Measurements from ENCODE around the gene COG5.

COG5 gene

DNA sequence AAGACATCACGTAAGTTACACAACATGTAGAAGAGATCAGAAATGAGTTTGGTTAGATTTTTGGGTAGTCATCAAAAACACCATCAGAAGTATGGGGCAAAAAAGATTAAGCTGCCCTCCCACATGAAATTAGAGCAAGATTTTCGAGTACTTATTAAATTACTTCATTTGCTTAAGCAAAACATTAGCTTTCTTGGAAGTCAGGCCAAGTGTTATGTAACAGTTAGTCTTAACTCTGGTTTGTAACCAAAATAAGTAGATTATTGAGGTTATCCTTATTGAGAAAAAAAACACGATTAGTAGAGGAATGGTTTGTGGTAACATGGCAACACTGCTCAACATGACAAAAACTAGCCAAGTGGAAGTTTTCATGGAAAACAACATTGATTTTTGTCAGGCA, 357.0 kb downstream of the COG5 start:
- H3K27me3 ChIP-seq (ENCODE audit: insufficient read depth, low read length, poor library complexity, severe bottlenecking) = no peaks in the 10 kb centered on the region
- no peaks in the 10 kb centered on the region for H3K4me1 ChIP-seq (ENCODE audit: insufficient read depth, low read length, poor library complexity, severe bottlenecking)
- H3K9ac ChIP-seq (ENCODE audit: low read depth, low read length, poor library complexity, severe bottlenecking) = no peak overlapping the region
- no peaks in the 10 kb centered on the region for H3K79me2 ChIP-seq (ENCODE audit: insufficient read depth, low read length)
- TF ChIP-seq, protein P1, sequence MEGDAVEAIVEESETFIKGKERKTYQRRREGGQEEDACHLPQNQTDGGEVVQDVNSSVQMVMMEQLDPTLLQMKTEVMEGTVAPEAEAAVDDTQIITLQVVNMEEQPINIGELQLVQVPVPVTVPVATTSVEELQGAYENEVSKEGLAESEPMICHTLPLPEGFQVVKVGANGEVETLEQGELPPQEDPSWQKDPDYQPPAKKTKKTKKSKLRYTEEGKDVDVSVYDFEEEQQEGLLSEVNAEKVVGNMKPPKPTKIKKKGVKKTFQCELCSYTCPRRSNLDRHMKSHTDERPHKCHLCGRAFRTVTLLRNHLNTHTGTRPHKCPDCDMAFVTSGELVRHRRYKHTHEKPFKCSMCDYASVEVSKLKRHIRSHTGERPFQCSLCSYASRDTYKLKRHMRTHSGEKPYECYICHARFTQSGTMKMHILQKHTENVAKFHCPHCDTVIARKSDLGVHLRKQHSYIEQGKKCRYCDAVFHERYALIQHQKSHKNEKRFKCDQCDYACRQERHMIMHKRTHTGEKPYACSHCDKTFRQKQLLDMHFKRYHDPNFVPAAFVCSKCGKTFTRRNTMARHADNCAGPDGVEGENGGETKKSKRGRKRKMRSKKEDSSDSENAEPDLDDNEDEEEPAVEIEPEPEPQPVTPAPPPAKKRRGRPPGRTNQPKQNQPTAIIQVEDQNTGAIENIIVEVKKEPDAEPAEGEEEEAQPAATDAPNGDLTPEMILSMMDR (conservative IDR thresholded peaks at IDR 0.05; ENCODE audit: low read length) = no peak
- no peak for TF ChIP-seq EZH2phosphoT487 (IDR thresholded peaks at IDR 0.05; ENCODE audit: borderline replicate concordance)
- H4K20me1 ChIP-seq (ENCODE audit: insufficient read depth, low read length, poor library complexity, severe bottlenecking) = no peaks in the 10 kb centered on the region
- no peaks in the 10 kb centered on the region for H3K9me3 ChIP-seq (ENCODE audit: insufficient read depth, low read depth, low read length)
- no peak overlapping the region for H3K4me3 ChIP-seq (ENCODE audit: low read length, poor library complexity, severe bottlenecking)
- no peaks in the 10 kb centered on the region for H3F3A ChIP-seq (ENCODE audit: low read depth)
- no peak overlapping the region for H3K4me2 ChIP-seq (ENCODE audit: low read depth, low read length, poor library complexity, severe bottlenecking)
- H2AFZ ChIP-seq (ENCODE audit: low read length) = no peak overlapping the region
- H3K9me2 ChIP-seq (replicated peaks; ENCODE audit: low read depth, low read length) = no peaks in the 10 kb centered on the region
- peaks cover 72% of the 10 kb centered on the region; the same call in 1 of the 2 replicates for H3K36me3 ChIP-seq (ENCODE audit: insufficient read depth, low read length)

DNA sequence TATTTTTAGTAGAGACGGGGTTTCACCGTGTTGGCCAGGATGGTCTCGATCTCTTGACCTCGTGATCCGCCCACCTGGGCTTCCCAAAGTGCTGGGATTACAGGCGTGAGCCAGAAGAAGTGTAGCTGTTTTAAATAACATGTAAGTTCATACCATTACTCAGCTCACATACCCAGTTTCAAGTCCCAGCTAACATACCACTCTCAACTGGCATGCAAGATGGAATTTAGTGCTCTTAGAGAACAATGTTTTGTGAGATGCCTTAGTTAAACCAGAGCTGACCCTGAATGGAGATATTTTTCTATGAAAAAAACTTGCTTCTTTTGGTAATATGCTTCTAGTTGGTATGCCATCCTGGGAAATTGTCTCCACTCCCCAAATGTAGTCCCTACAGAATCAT, 357.6 kb downstream of the COG5 start:
- Histone ChIP-seq H3F3A (ENCODE audit: low read depth) (no peaks in the 10 kb centered on the region), H3K4me3 (ENCODE audit: low read length, poor library complexity, severe bottlenecking) (no peak overlapping the region), H3K27me3 (ENCODE audit: insufficient read depth, low read length, poor library complexity, severe bottlenecking) (no peaks in the 10 kb centered on the region), H3K9ac (ENCODE audit: low read depth, low read length, poor library complexity, severe bottlenecking) (no peak overlapping the region), H2AFZ (ENCODE audit: low read length) (no peak overlapping the region), H3K36me3 (ENCODE audit: insufficient read depth, low read length) (peaks cover 78% of the 10 kb centered on the region; the same call in 1 of the 2 replicates), H3K79me2 (ENCODE audit: insufficient read depth, low read length) (no peaks in the 10 kb centered on the region), H3K9me2 (replicated peaks; ENCODE audit: low read depth, low read length) (no peaks in the 10 kb centered on the region), H3K4me1 (ENCODE audit: insufficient read depth, low read length, poor library complexity, severe bottlenecking) (no peaks in the 10 kb centered on the region), H4K20me1 (ENCODE audit: insufficient read depth, low read length, poor library complexity, severe bottlenecking) (no peaks in the 10 kb centered on the region), H3K9me3 (ENCODE audit: insufficient read depth, low read depth, low read length) (no peaks in the 10 kb centered on the region), H3K4me2 (ENCODE audit: low read depth, low read length, poor library complexity, severe bottlenecking) (no peak overlapping the region)
- TF ChIP-seq, protein P1 (conservative IDR thresholded peaks at IDR 0.05; ENCODE audit: low read length) = no peak
- no peak for TF ChIP-seq EZH2phosphoT487 (IDR thresholded peaks at IDR 0.05; ENCODE audit: borderline replicate concordance)

DNA sequence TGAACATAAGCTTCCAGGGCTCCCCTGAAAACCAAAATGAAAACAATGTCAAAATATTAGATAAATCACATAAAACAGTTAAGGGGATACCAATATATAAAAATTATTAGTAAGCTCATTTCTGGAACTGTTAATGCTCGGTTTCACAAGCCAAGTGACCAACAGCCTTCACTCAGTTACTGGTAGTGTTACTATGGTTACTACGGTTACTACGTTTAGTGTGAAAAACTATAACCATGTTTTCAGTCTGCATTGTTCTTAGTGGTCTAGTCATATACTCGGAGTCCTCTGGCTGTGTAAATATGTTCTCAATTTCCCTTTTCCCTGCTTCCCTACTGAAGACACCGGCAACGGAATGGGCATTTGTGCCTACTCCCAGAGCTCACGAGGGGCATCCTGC, 360.1 kb downstream of the COG5 start:
- Histone ChIP-seq H3K9me3 (ENCODE audit: insufficient read depth, low read depth, low read length) (no peaks in the 10 kb centered on the region), H3F3A (ENCODE audit: low read depth) (no peaks in the 10 kb centered on the region), H3K4me2 (ENCODE audit: low read depth, low read length, poor library complexity, severe bottlenecking) (no peak overlapping the region), H4K20me1 (ENCODE audit: insufficient read depth, low read length, poor library complexity, severe bottlenecking) (no peaks in the 10 kb centered on the region), H3K9ac (ENCODE audit: low read depth, low read length, poor library complexity, severe bottlenecking) (no peak overlapping the region), H2AFZ (ENCODE audit: low read length) (no peak overlapping the region), H3K27me3 (ENCODE audit: insufficient read depth, low read length, poor library complexity, severe bottlenecking) (no peaks in the 10 kb centered on the region), H3K4me3 (ENCODE audit: low read length, poor library complexity, severe bottlenecking) (no peak overlapping the region), H3K4me1 (ENCODE audit: insufficient read depth, low read length, poor library complexity, severe bottlenecking) (no peaks in the 10 kb centered on the region), H3K36me3 (ENCODE audit: insufficient read depth, low read length) (peaks cover 79% of the 10 kb centered on the region; the same call in 1 of the 2 replicates), H3K9me2 (replicated peaks; ENCODE audit: low read depth, low read length) (no peaks in the 10 kb centered on the region), H3K79me2 (ENCODE audit: insufficient read depth, low read length) (no peaks in the 10 kb centered on the region)
- TF ChIP-seq EZH2phosphoT487 (IDR thresholded peaks at IDR 0.05; ENCODE audit: borderline replicate concordance) = no peak

DNA sequence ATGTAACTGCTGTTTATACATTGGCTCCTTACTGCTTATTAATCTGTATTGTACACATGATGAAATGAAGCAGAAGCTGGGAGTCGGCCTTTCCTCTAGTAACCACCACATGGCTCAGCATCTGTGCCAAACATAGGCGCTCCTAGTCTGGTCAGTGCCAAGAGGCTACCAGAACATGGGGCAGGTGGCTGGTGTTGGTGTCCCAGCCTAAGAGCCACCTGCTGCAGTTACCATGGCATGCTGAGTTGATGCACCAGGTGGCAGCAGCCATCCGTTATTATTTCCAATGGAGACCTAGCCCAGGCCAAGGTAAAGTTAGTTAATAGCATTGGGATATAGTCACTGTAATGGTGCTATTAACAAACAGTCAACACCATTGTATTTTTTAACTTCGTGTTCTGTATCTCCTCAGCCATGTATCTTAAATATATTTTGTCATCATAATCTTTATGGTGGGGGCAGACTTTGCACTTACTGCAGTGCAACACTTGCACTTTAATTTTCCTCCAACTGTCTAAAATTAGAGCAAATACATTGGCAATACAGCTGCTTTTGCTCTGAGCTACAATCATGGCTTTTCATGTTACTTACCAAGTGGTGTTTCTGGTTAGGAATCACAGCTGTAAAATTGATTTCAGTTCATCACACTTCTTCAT, 361.8 kb downstream of the COG5 start:
- H4K20me1 ChIP-seq (ENCODE audit: insufficient read depth, low read length, poor library complexity, severe bottlenecking) = no peaks in the 10 kb centered on the region
- H3K9me2 ChIP-seq (replicated peaks; ENCODE audit: low read depth, low read length) = no peaks in the 10 kb centered on the region
- H3K4me3 ChIP-seq (ENCODE audit: low read length, poor library complexity, severe bottlenecking) = no peak overlapping the region
- no peaks in the 10 kb centered on the region for H3K9me3 ChIP-seq (ENCODE audit: insufficient read depth, low read depth, low read length)
- no peak overlapping the region for H3K4me2 ChIP-seq (ENCODE audit: low read depth, low read length, poor library complexity, severe bottlenecking)
- H3K36me3 ChIP-seq (ENCODE audit: insufficient read depth, low read length) = peaks cover 81% of the 10 kb centered on the region; the same call in 1 of the 2 replicates
- no peak for TF ChIP-seq EZH2phosphoT487 (IDR thresholded peaks at IDR 0.05; ENCODE audit: borderline replicate concordance)
- TF ChIP-seq, protein P1 (conservative IDR thresholded peaks at IDR 0.05; ENCODE audit: low read length) = peak; percentile 63
- no peaks in the 10 kb centered on the region for H3K27me3 ChIP-seq (ENCODE audit: insufficient read depth, low read length, poor library complexity, severe bottlenecking)
- H3K4me1 ChIP-seq (ENCODE audit: insufficient read depth, low read length, poor library complexity, severe bottlenecking) = no peaks in the 10 kb centered on the region
- H3K9ac ChIP-seq (ENCODE audit: low read depth, low read length, poor library complexity, severe bottlenecking) = no peak overlapping the region
- no peak overlapping the region for H2AFZ ChIP-seq (ENCODE audit: low read length)
- H3K79me2 ChIP-seq (ENCODE audit: insufficient read depth, low read length) = no peaks in the 10 kb centered on the region
- no peaks in the 10 kb centered on the region for H3F3A ChIP-seq (ENCODE audit: low read depth)

Data from Loucy (cell line).